ENCODE data around the gene TOMM20L.

TOMM20L gene

DNA sequence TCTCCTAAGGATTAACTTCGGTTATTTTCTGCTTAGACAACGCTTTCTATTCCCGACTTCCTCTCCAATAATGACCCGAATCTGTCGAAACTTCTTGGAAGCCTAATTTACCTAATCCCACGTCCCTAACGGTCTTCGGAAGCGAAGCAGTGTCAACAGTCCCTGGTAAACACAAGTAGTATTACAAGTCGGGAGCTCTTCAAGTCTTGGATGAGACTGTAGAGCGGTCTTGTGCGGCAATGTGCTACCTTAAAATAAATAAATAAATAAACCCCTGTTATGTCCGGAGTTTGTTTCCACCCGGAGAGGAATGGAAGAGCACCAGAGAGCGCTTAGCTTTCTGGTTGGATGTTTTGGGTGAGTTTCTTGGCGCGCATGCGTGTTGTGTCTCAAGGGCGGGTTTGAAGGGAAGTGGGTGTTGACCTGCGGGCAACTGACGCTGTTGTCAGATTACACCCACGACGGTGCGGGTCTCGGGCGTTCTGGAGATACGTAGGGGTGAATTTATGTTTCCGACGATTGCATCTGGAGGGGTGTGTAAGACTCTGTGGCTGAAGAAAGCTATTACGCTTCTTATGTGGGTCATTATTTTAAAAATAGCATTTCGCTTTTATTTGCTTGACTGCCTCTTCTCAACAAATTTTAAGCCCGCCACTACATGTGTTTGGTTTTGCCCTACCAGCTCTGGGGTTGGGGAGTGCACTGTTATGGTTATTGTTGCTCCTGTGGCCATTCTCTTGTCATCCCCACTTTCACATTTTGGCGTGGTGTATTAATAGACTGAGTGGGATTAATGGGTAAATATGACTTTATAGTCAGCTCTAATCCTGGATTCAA, 31.8 kb downstream of the TOMM20L start, which contains the start of the genes KIAA0586 and TIMM9:
KIAA0586 (plus strand) TSS at position 439 of the 837 bp plus-strand sequence. CDS start 546 bp downstream, outside the sequence.
TIMM9 (minus strand) TSS at position 251 of the 837 bp plus-strand sequence. CDS start 15,586 bp downstream, outside the sequence.
- peak; percentile 98 for DNase-seq

DNA sequence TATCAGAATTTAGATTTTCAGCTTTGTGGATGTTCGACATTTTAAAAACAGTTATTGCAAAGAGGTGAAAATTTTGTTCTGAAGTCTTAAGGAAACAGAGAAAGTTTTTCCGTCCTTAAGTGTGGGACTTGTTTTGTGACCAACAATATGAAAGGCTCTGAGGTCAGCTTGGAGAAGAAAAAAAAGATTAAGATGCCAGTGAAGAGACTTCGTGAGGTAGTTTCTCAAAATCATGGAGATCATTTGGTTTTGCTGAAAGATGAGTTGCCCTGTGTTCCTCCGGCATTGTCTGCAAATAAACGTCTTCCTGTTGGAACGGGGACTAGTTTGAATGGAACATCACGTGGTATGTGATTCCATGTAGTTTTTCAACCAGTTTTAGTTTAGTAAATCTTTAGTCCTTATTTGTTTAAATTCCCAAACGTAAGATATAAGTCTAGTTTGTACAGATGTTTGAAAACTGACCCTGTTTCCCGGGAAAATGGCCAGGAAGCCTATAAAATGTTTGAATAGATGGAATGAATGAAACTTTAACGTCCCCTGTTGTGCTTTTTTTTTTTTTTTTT, 32.5 kb downstream of the TOMM20L start:
- peak; percentile 44 to 56 for DNase-seq

DNA sequence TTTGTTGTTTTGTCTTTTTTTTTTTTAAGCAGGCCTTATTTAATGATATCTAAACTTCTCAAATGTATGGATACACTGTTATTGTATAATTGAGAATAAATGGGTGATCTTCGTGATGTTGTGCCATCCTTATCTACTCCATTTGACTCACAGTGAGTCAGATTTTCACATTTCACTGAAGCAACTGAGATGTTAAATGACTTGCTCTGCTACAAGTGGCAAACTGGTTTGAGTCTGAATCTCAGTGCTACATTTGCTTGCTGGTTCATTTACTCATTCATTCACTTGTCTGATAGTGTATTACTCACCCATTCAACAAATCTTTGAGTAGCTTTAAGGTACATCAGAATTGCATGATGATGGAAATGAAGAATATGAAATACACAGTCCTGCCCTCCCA, 34.4 kb downstream of the TOMM20L start:
- DNase-seq, result no peak

DNA sequence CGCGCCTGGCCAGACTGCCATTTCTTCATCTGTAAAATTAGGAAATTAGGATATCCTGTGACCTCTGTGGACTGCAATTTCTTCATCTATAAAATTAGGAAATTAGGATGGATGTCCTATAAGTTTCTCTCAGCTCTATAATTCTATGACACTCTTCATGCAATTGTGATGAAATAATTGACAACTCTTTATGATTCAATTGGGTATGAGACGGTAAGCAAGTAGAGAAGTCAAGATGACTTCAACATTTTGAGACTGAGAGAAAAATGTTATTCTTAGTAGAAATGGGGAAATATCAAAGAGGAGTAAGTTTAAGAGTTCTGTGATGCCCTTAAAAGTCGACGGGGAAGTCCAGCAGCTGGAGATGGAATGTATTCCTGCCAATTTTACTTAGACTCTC, 43.7 kb downstream of the TOMM20L start:
- no peak for DNase-seq

DNA sequence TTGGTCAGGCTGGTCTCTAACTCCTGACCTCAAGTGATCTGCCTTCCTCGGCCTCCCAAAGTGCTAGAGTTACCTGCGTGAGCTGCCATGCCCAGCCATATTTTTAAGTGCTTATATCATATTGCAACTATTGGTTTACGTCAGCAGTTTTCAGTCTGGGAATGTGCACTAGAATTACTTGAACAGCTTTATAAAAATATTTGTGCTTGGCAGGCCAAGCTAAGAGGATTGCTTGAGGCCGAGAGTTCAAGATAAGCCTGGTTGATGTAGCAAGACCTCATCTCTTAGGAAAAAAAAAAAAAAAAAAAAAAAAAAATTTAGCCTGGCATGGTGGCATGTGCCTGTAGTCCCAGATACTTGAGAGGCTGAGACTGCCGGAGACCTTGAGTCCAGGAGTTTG, 48.9 kb downstream of the TOMM20L start:
- DNase-seq, result no peak

- no peak for DNase-seq
Observed at GRCh38 chr14:58455593-58456265, 60.0 kb downstream of the TOMM20L start.

Measured in NCI-H526 (cell line).